ENCODE measurements around the gene SH3BP1.
"Not testable (repeated sequence)": the region's sequence is repeated elsewhere in the genome, so short reads cannot be mapped to it uniquely, and the experiment has no call there.

Gene SH3BP1

GRCh38 chr22:37639070-37639760 is at the start of gene SH3BP1:
Gene SH3BP1 (plus strand): TSS chr22:37639669. CDS start chr22:37639788, 119 bp downstream.
- Histone ChIP-seq H3K4me3 (ENCODE audit: low read depth in 1 of 2, low read length in 2 of 2) (peak within 1 kb of the TSS; percentile 55 to 59), H3K27me3 (ENCODE audit: control insufficient read depth in 1 of 2, insufficient read depth in 2 of 2, low read length in 2 of 2) (peaks cover 0 to 16% of the 10 kb centered on the region in 2 donors), H3K36me3 (ENCODE audit: insufficient read depth, low read length) (no peaks in the 10 kb centered on the region), H3K9ac (ENCODE audit: low read length) (no peak within 1 kb of the TSS), H3K27ac (ENCODE audit: low read depth, low read length) (peak within 1 kb of the TSS; percentile 55), H3K9me3 (ENCODE audit: low read length) (no peaks in the 10 kb centered on the region), H3K4me1 (ENCODE audit: insufficient read depth, low read length) (peaks cover 27% of the 10 kb centered on the region)

- not testable (repeated sequence) for H3K9ac ChIP-seq (ENCODE audit: low read length); H3K4me3 ChIP-seq (ENCODE audit: low read depth in 1 of 2, low read length in 2 of 2); H3K36me3 ChIP-seq (ENCODE audit: insufficient read depth, low read length); H3K9me3 ChIP-seq (ENCODE audit: low read length); H3K27me3 ChIP-seq (ENCODE audit: control insufficient read depth in 1 of 2, insufficient read depth in 2 of 2, low read length in 2 of 2); H3K4me1 ChIP-seq (ENCODE audit: insufficient read depth, low read length); H3K27ac ChIP-seq (ENCODE audit: low read depth, low read length)
Observed at GRCh38 chr22:37591081-37591480, 48.4 kb upstream of the SH3BP1 start.

- Histone ChIP-seq H3K36me3 (ENCODE audit: insufficient read depth, low read length) (no peaks in the 10 kb centered on the region), H3K4me1 (ENCODE audit: insufficient read depth, low read length) (no peaks in the 10 kb centered on the region), H3K27me3 (ENCODE audit: control insufficient read depth in 1 of 2, insufficient read depth in 2 of 2, low read length in 2 of 2) (peaks cover 0 to 4% of the 10 kb centered on the region in 2 donors), H3K27ac (ENCODE audit: low read depth, low read length) (no peak overlapping the region), H3K9ac (ENCODE audit: low read length) (no peak overlapping the region), H3K9me3 (ENCODE audit: low read length) (no peaks in the 10 kb centered on the region), H3K4me3 (ENCODE audit: low read depth in 1 of 2, low read length in 2 of 2) (no peak overlapping the region)
Observed at GRCh38 chr22:37591823-37592404, 47.6 kb upstream of the SH3BP1 start.

- Histone ChIP-seq H3K4me3 (ENCODE audit: low read depth in 1 of 2, low read length in 2 of 2) (no peak overlapping the region), H3K36me3 (ENCODE audit: insufficient read depth, low read length) (no peaks in the 10 kb centered on the region), H3K27me3 (ENCODE audit: control insufficient read depth in 1 of 2, insufficient read depth in 2 of 2, low read length in 2 of 2) (peaks cover 0 to 3% of the 10 kb centered on the region in 2 donors), H3K4me1 (ENCODE audit: insufficient read depth, low read length) (no peaks in the 10 kb centered on the region), H3K27ac (ENCODE audit: low read depth, low read length) (no peak overlapping the region), H3K9ac (ENCODE audit: low read length) (no peak overlapping the region), H3K9me3 (ENCODE audit: low read length) (no peaks in the 10 kb centered on the region)
Observed at GRCh38 chr22:37594237-37594636, 45.2 kb upstream of the SH3BP1 start.

GRCh38 chr22:37599153-37599552 is 40.3 kb upstream of the SH3BP1 start:
- H3K27ac ChIP-seq (ENCODE audit: low read depth, low read length), result no peak overlapping the region
- no peaks in the 10 kb centered on the region for H3K9me3 ChIP-seq (ENCODE audit: low read length)
- no peaks in the 10 kb centered on the region for H3K4me1 ChIP-seq (ENCODE audit: insufficient read depth, low read length)
- peaks cover 0 to 4% of the 10 kb centered on the region in 2 donors for H3K27me3 ChIP-seq (ENCODE audit: control insufficient read depth in 1 of 2, insufficient read depth in 2 of 2, low read length in 2 of 2)
- no peaks in the 10 kb centered on the region for H3K36me3 ChIP-seq (ENCODE audit: insufficient read depth, low read length)
- no peak overlapping the region for H3K4me3 ChIP-seq (ENCODE audit: low read depth in 1 of 2, low read length in 2 of 2)
- H3K9ac ChIP-seq (ENCODE audit: low read length), result no peak overlapping the region

GRCh38 chr22:37601203-37601539 is 38.3 kb upstream of the SH3BP1 start:
- peaks cover 0 to 4% of the 10 kb centered on the region in 2 donors for H3K27me3 ChIP-seq (ENCODE audit: control insufficient read depth in 1 of 2, insufficient read depth in 2 of 2, low read length in 2 of 2)
- no peak overlapping the region for H3K4me3 ChIP-seq (ENCODE audit: low read depth in 1 of 2, low read length in 2 of 2)
- no peak overlapping the region for H3K9ac ChIP-seq (ENCODE audit: low read length)

GRCh38 chr22:37601540-37602442 is 37.7 kb upstream of the SH3BP1 start:
- H3K36me3 ChIP-seq (ENCODE audit: insufficient read depth, low read length), result no peaks in the 10 kb centered on the region
- H3K9ac ChIP-seq (ENCODE audit: low read length), result no peak overlapping the region
- peaks cover under 1% of the 10 kb centered on the region for H3K4me1 ChIP-seq (ENCODE audit: insufficient read depth, low read length)
- H3K27ac ChIP-seq (ENCODE audit: low read depth, low read length), result no peak overlapping the region
- no peak overlapping the region for H3K4me3 ChIP-seq (ENCODE audit: low read depth in 1 of 2, low read length in 2 of 2)
- H3K27me3 ChIP-seq (ENCODE audit: control insufficient read depth in 1 of 2, insufficient read depth in 2 of 2, low read length in 2 of 2), result peaks cover 0 to 4% of the 10 kb centered on the region in 2 donors
- H3K9me3 ChIP-seq (ENCODE audit: low read length), result no peaks in the 10 kb centered on the region

More at GRCh38 chr22:37601203-37601539, 38.3 kb upstream of the SH3BP1 start:
- H3K9me3 ChIP-seq (ENCODE audit: low read length), result no peaks in the 10 kb centered on the region
- H3K4me1 ChIP-seq (ENCODE audit: insufficient read depth, low read length), result no peaks in the 10 kb centered on the region
- H3K27ac ChIP-seq (ENCODE audit: low read depth, low read length), result no peak overlapping the region
- H3K36me3 ChIP-seq (ENCODE audit: insufficient read depth, low read length), result no peaks in the 10 kb centered on the region

- not testable (repeated sequence) for H3K9me3 ChIP-seq (ENCODE audit: low read length); H3K4me1 ChIP-seq (ENCODE audit: insufficient read depth, low read length); H3K4me3 ChIP-seq (ENCODE audit: low read depth in 1 of 2, low read length in 2 of 2); H3K27me3 ChIP-seq (ENCODE audit: control insufficient read depth in 1 of 2, insufficient read depth in 2 of 2, low read length in 2 of 2); H3K27ac ChIP-seq (ENCODE audit: low read depth, low read length); H3K36me3 ChIP-seq (ENCODE audit: insufficient read depth, low read length); H3K9ac ChIP-seq (ENCODE audit: low read length)
Observed at GRCh38 chr22:37602546-37603277, 36.8 kb upstream of the SH3BP1 start.

GRCh38 chr22:37604074-37604473 is 35.4 kb upstream of the SH3BP1 start:
- no peak overlapping the region for H3K9ac ChIP-seq (ENCODE audit: low read length)
- H3K4me3 ChIP-seq (ENCODE audit: low read depth in 1 of 2, low read length in 2 of 2), result no peak overlapping the region
- H3K27me3 ChIP-seq (ENCODE audit: control insufficient read depth in 1 of 2, insufficient read depth in 2 of 2, low read length in 2 of 2), result peaks cover 0 to 4% of the 10 kb centered on the region in 2 donors
- peaks cover 12% of the 10 kb centered on the region for H3K4me1 ChIP-seq (ENCODE audit: insufficient read depth, low read length)
- H3K36me3 ChIP-seq (ENCODE audit: insufficient read depth, low read length), result no peaks in the 10 kb centered on the region
- H3K9me3 ChIP-seq (ENCODE audit: low read length), result no peaks in the 10 kb centered on the region
- H3K27ac ChIP-seq (ENCODE audit: low read depth, low read length), result no peak overlapping the region

GRCh38 chr22:37604875-37605274 is 34.6 kb upstream of the SH3BP1 start:
- H3K36me3 ChIP-seq (ENCODE audit: insufficient read depth, low read length), result no peaks in the 10 kb centered on the region
- H3K4me1 ChIP-seq (ENCODE audit: insufficient read depth, low read length), result peaks cover 16% of the 10 kb centered on the region
- peaks cover 0 to 4% of the 10 kb centered on the region in 2 donors for H3K27me3 ChIP-seq (ENCODE audit: control insufficient read depth in 1 of 2, insufficient read depth in 2 of 2, low read length in 2 of 2)
- no peaks in the 10 kb centered on the region for H3K9me3 ChIP-seq (ENCODE audit: low read length)
- H3K4me3 ChIP-seq (ENCODE audit: low read depth in 1 of 2, low read length in 2 of 2), result no peak overlapping the region
- no peak overlapping the region for H3K9ac ChIP-seq (ENCODE audit: low read length)
- no peak overlapping the region for H3K27ac ChIP-seq (ENCODE audit: low read depth, low read length)

Data from muscle layer of colon (tissue), 2 donors.